Keratinocyte (primary cell): Measurements from ENCODE around the gene FAM185A.
"Not testable (repeated sequence)": the region's sequence is repeated elsewhere in the genome, so short reads cannot be mapped to it uniquely, and the experiment has no call there.

Source experiments
- EZH2 ChIP-seq: IDR thresholded peaks from one replicate; pipeline ENCODE4 v1.6.1; 2012; ENCODE audit warnings: inconsistent platforms, mild to moderate bottlenecking, low read length, moderate library complexity
- TF ChIP-seq, protein P1 (sequence below), 3 experiments: IDR thresholded peaks in 1 of 3; conservative IDR thresholded peaks in 1 of 3; optimal IDR thresholded peaks in 1 of 3; 2 replicates in 2 of 3; 3 replicates in 1 of 3; pipeline versions ENCODE3 to v1.5.1; 2011; ENCODE audit warnings: low read length in 3 of 3, mild to moderate bottlenecking in 3 of 3, moderate library complexity in 2 of 3, control low read depth in 1 of 3, inconsistent platforms in 1 of 3; ENCODE audit not compliant: insufficient read depth in 2 of 3; ENCODE audit errors: extremely low read depth in 1 of 3

DNA sequence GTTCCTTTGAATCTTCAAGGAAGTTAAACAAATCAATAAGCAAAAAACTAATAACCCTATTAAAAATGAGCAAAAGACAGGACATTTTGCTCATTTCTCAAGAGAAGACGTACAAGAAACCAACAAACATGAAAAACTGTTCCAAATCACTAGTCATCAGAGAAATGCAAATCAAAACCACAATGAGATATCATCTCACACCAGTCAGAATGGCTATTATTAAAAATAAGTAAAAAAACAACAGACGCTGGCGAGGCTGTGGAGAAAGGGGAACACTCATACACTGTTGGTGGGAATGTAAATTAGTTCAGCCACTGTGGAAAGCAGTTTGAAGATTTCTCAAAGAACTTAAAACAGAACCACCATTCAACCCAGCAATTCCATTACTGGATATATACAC, 21.7 kb downstream of the FAM185A start:
- TF ChIP-seq, protein P1, sequence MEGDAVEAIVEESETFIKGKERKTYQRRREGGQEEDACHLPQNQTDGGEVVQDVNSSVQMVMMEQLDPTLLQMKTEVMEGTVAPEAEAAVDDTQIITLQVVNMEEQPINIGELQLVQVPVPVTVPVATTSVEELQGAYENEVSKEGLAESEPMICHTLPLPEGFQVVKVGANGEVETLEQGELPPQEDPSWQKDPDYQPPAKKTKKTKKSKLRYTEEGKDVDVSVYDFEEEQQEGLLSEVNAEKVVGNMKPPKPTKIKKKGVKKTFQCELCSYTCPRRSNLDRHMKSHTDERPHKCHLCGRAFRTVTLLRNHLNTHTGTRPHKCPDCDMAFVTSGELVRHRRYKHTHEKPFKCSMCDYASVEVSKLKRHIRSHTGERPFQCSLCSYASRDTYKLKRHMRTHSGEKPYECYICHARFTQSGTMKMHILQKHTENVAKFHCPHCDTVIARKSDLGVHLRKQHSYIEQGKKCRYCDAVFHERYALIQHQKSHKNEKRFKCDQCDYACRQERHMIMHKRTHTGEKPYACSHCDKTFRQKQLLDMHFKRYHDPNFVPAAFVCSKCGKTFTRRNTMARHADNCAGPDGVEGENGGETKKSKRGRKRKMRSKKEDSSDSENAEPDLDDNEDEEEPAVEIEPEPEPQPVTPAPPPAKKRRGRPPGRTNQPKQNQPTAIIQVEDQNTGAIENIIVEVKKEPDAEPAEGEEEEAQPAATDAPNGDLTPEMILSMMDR (optimal IDR thresholded peaks at IDR 0.05 in 1 of 3, IDR thresholded peaks at IDR 0.05 in 1 of 3, conservative IDR thresholded peaks at IDR 0.05 in 1 of 3; ENCODE audit: extremely low read depth in 1 of 3, insufficient read depth in 2 of 3, low read length in 3 of 3), result not testable (repeated sequence)
- not testable (repeated sequence) for TF ChIP-seq EZH2
